HG02571 (cell line): ENCODE measurements around the gene PIP4K2C.
"Not testable (repeated sequence)": the region's sequence is repeated elsewhere in the genome, so short reads cannot be mapped to it uniquely, and the experiment has no call there.

Experiments used
- ATAC-seq: cut with Tn5 transposase; IDR thresholded peaks from one replicate; pipeline ENCODE4 v1.9.1; 2021; ENCODE audit warnings: mild to moderate bottlenecking, moderate library complexity; ENCODE audit not compliant: unreplicated experiment

The PIP4K2C gene

GRCh38 chr12:57558864-57559263 is 32.1 kb upstream of the PIP4K2C start:
- no peak for ATAC-seq

GRCh38 chr12:57560516-57560915 is 30.5 kb upstream of the PIP4K2C start:
- ATAC-seq: no peak

- not testable (repeated sequence) for ATAC-seq
Observed at GRCh38 chr12:57561117-57561516, 29.9 kb upstream of the PIP4K2C start.

GRCh38 chr12:57563358-57563757 is 27.6 kb upstream of the PIP4K2C start:
- no peak for ATAC-seq

GRCh38 chr12:57564178-57564740 is 26.7 kb upstream of the PIP4K2C start:
- no peak for ATAC-seq

GRCh38 chr12:57568838-57569237 is 22.2 kb upstream of the PIP4K2C start:
- ATAC-seq: no peak

GRCh38 chr12:57569858-57570257 is 21.1 kb upstream of the PIP4K2C start:
- ATAC-seq: no peak

- not testable (repeated sequence) for ATAC-seq
Observed at GRCh38 chr12:57570438-57570837, 20.6 kb upstream of the PIP4K2C start.

GRCh38 chr12:57571926-57572762 is 18.8 kb upstream of the PIP4K2C start:
- no peak for ATAC-seq

GRCh38 chr12:57574795-57575194 is 16.2 kb upstream of the PIP4K2C start:
- ATAC-seq: no peak

- no peak for ATAC-seq
Observed at GRCh38 chr12:57575771-57576612, 15.0 kb upstream of the PIP4K2C start.

GRCh38 chr12:57576613-57577160 is 14.3 kb upstream of the PIP4K2C start:
- no peak for ATAC-seq

GRCh38 chr12:57577981-57578758 is 12.8 kb upstream of the PIP4K2C start:
- ATAC-seq: no peak

- no peak for ATAC-seq
Observed at GRCh38 chr12:57579011-57579410, 12.0 kb upstream of the PIP4K2C start.

- ATAC-seq: no peak
Observed at GRCh38 chr12:57579677-57580465, 11.1 kb upstream of the PIP4K2C start.

GRCh38 chr12:57580466-57580795 is 10.6 kb upstream of the PIP4K2C start:
- ATAC-seq: no peak

GRCh38 chr12:57581802-57582201 is 9.2 kb upstream of the PIP4K2C start:
- no peak for ATAC-seq

GRCh38 chr12:57582440-57582839 is 8.6 kb upstream of the PIP4K2C start:
- no peak for ATAC-seq

- ATAC-seq: peak; percentile 87
Observed at GRCh38 chr12:57583008-57583831, 7.8 kb upstream of the PIP4K2C start.
